Activated T-cell treated with anti-CD3 and anti-CD28 coated beads, Interleukin-2, amount 50 U/mL, for 72 hours (primary cell): Measurements from ENCODE around the gene LSM4. TPM values are rescaled to one million over a fixed set of nuclear protein-coding genes. Genes with fewer than 3 reads are reported as not detected.

Experiments used
- total RNA-seq, 2 donors: library from RNA; stranded (reverse); gene quantifications; one replicate each; pipeline ENCODE4 v1.2.3, GENCODE V29; 2022

The LSM4 gene
- total RNA-seq, 2 donors from 2014 or later: 178 to 250 TPM

Other genes starting within 250 kb of the LSM4 start
- 10 to 100 TPM; 13.4 to 20.4 TPM for gene IL12RB1, start 236.1 kb downstream of the LSM4 start, total RNA-seq
- gene MAST3, start 225.3 kb downstream of the LSM4 start, total RNA-seq: 10 to 100 TPM; 22.4 to 23.2 TPM
- gene PIK3R2, start 169.9 kb downstream of the LSM4 start, total RNA-seq: 10 to 100 TPM; 13.3 to 15.4 TPM
- 10 to 100 TPM; 10.2 to 11.4 TPM for gene IFI30, start 149.3 kb downstream of the LSM4 start, total RNA-seq
- 10 to 100 TPM in 1 of 2 donors, 1 to 10 TPM in 1; 9.8 to 10.1 TPM for gene MPV17L2, start 129.9 kb downstream of the LSM4 start, total RNA-seq
- gene RAB3A, start 119.0 kb downstream of the LSM4 start, total RNA-seq: 1 to 10 TPM; 1.8 to 1.9 TPM
- gene PDE4C, start 96.6 kb downstream of the LSM4 start, total RNA-seq: under 1 TPM in 1 of 2 donors, not detected in 1; 0.10 TPM
- 1 to 10 TPM; 2.2 to 2.8 TPM for gene IQCN, start 48.6 kb downstream of the LSM4 start, total RNA-seq
- 100 to 1,000 TPM; 197 to 235 TPM for gene JUND, start 41.5 kb downstream of the LSM4 start, total RNA-seq
- 10 to 100 TPM; 55.5 to 58.0 TPM for gene PGPEP1, start 17.5 kb upstream of the LSM4 start, total RNA-seq
- gene GDF15, start 63.1 kb upstream of the LSM4 start, total RNA-seq: under 1 TPM in 1 of 2 donors, not detected in 1; 0.60 TPM
- gene LRRC25, start 74.5 kb upstream of the LSM4 start, total RNA-seq: not detected
- gene SSBP4, start 96.3 kb upstream of the LSM4 start, total RNA-seq: 10 to 100 TPM; 46.8 to 48.1 TPM
- 10 to 100 TPM; 20.5 to 24.8 TPM for gene ISYNA1, start 115.1 kb upstream of the LSM4 start, total RNA-seq
- 10 to 100 TPM; 25.9 to 32.3 TPM for gene ELL, start 199.0 kb upstream of the LSM4 start, total RNA-seq
- 100 to 1,000 TPM; 223 to 239 TPM for gene FKBP8, start 220.5 kb upstream of the LSM4 start, total RNA-seq
- 100 to 1,000 TPM; 127 to 139 TPM for gene KXD1, start 234.8 kb upstream of the LSM4 start, total RNA-seq
- 1,000 to 10,000 TPM; 1,602 TPM for gene UBA52, start 248.8 kb upstream of the LSM4 start, total RNA-seq